DND-41 (cell line): Measurements from ENCODE around the gene TTPAL.

Experiments used
- ATAC-seq: fragments of 200-7000 bp; cut with Tn5 transposase; 3 replicates; pipeline ENCODE4 v1.9.1; 2021; ENCODE audit warnings: low read depth; ENCODE audit not compliant: insufficient read depth
- DNase-seq: peaks from one replicate; pipeline ENCODE4 v3.0.0-alpha.2; 2020
- H2AFZ ChIP-seq: 2 replicates; pipeline ENCODE4 v1.6.0; 2012; ENCODE audit warnings: low read depth, low read length
- H3K27ac ChIP-seq: 2 replicates; pipeline ENCODE4 v1.5.1; 2012; ENCODE audit warnings: low read length, inconsistent platforms
- H3K27me3 ChIP-seq: fragments of 200-600 bp; sonication (generic); 2 replicates; pipeline ENCODE4 v1.6.0; 2012; ENCODE audit warnings: low read length, mild to moderate bottlenecking, inconsistent platforms; ENCODE audit not compliant: insufficient read depth, poor library complexity
- H3K36me3 ChIP-seq: 2 replicates; pipeline ENCODE4 v1.5.1; 2012; ENCODE audit warnings: low read length, inconsistent platforms; ENCODE audit not compliant: insufficient read depth
- H3K4me1 ChIP-seq: 2 replicates; pipeline ENCODE4 v1.5.1; 2012; ENCODE audit warnings: mild to moderate bottlenecking, low read length; ENCODE audit not compliant: insufficient read depth
- H3K4me2 ChIP-seq: 2 replicates; pipeline ENCODE4 v1.6.0; 2012; ENCODE audit warnings: mild to moderate bottlenecking, moderate library complexity, low read length, inconsistent platforms; ENCODE audit not compliant: insufficient read depth
- H3K4me3 ChIP-seq, 2 experiments: fragments of 200-600 bp in 1 of 2; shearing (Covaris generic) in 1 of 2; 2 replicates each; pipeline ENCODE4 v1.5.1; 2012 to 2016; ENCODE audit warnings: inconsistent platforms in 2 of 2, low read length in 2 of 2, mild to moderate bottlenecking in 2 of 2, low read depth in 1 of 2, moderate library complexity in 1 of 2
- H3K79me2 ChIP-seq: 2 replicates; pipeline ENCODE4 v1.6.0; 2012; ENCODE audit warnings: low read length, inconsistent platforms; ENCODE audit not compliant: insufficient read depth
- H3K9ac ChIP-seq: 2 replicates; pipeline ENCODE4 v1.6.0; 2012; ENCODE audit warnings: low read depth, mild to moderate bottlenecking, inconsistent platforms, low read length, moderate library complexity
- H3K9me3 ChIP-seq: 2 replicates; pipeline ENCODE4 v1.5.1; 2012; ENCODE audit warnings: low read length, moderate library complexity, mild to moderate bottlenecking, inconsistent platforms; ENCODE audit not compliant: insufficient read depth, severe bottlenecking
- H4K20me1 ChIP-seq: 2 replicates; pipeline ENCODE4 v1.6.0; 2012; ENCODE audit warnings: low read length; ENCODE audit not compliant: insufficient read depth
- EZH2 ChIP-seq: IDR thresholded peaks from 3 replicates; pipeline ENCODE4 v1.6.1; 2012; ENCODE audit warnings: borderline replicate concordance, low read depth, mild to moderate bottlenecking, moderate library complexity, low read length, inconsistent platforms; ENCODE audit not compliant: severe bottlenecking
- TF ChIP-seq, protein P1 (sequence below): IDR thresholded peaks from 2 replicates; pipeline ENCODE4 v1.5.1; 2012; ENCODE audit warnings: borderline replicate concordance, low read length, moderate library complexity, mild to moderate bottlenecking; ENCODE audit not compliant: poor library complexity, severe bottlenecking; ENCODE audit errors: extremely low read depth

TTPAL gene

DNA sequence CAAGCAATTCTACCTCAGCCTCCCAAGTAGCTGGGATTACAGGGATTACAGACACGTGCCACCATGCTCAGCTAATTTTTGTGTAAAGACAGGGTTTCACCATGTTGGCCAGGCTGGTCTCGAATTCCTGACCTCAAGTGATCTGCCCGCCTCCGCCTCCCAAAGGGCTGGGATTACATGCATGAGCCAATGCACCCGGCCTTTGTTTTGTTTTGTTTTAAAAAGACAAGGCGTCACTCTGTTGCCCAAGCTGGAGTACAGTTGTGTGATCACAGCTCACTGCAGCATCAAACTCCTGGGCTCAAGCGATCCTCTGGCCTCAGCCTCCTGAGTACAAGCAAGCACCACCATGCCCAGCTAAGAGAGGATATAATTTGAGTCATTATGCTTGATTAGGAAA, 40.8 kb downstream of the TTPAL start:
- no peak overlapping the region for H3K9ac ChIP-seq
- H2AFZ ChIP-seq: no peak overlapping the region
- H3K9me3 ChIP-seq: no peaks in the 10 kb centered on the region
- H3K27ac ChIP-seq: no peak overlapping the region
- H3K4me1 ChIP-seq: peaks cover 27% of the 10 kb centered on the region
- H3K4me3 ChIP-seq: no peak overlapping the region
- TF ChIP-seq EZH2: no peak
- TF ChIP-seq, protein P1, sequence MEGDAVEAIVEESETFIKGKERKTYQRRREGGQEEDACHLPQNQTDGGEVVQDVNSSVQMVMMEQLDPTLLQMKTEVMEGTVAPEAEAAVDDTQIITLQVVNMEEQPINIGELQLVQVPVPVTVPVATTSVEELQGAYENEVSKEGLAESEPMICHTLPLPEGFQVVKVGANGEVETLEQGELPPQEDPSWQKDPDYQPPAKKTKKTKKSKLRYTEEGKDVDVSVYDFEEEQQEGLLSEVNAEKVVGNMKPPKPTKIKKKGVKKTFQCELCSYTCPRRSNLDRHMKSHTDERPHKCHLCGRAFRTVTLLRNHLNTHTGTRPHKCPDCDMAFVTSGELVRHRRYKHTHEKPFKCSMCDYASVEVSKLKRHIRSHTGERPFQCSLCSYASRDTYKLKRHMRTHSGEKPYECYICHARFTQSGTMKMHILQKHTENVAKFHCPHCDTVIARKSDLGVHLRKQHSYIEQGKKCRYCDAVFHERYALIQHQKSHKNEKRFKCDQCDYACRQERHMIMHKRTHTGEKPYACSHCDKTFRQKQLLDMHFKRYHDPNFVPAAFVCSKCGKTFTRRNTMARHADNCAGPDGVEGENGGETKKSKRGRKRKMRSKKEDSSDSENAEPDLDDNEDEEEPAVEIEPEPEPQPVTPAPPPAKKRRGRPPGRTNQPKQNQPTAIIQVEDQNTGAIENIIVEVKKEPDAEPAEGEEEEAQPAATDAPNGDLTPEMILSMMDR: no peak
- peaks cover 37% of the 10 kb centered on the region for H3K36me3 ChIP-seq
- ATAC-seq (no peak), DNase-seq (no peak)
- H4K20me1 ChIP-seq: peaks cover 82% of the 10 kb centered on the region
- H3K27me3 ChIP-seq: no peaks in the 10 kb centered on the region
- H3K4me2 ChIP-seq: no peak overlapping the region
- peaks cover 98% of the 10 kb centered on the region for H3K79me2 ChIP-seq

DNA sequence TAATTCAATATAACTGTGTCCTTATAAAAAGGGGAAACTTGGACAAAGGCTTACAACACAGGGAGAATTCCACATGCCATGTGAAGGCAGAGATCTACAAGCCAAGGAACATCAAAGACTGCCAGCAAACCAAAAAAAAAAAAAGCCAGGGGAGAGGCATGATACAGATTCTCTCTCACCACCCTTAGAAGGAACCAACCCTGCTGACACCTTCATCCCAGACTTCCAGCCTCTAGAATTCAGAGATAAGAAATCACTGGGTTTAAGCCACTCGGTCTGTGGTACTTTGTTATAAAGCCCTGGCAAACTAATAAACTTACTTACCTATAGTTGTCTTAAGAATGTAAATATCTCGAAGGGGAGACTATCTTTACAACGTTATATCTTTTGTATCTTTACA, 41.8 kb downstream of the TTPAL start:
- Histone ChIP-seq H3K79me2 (peaks cover 96% of the 10 kb centered on the region), H3K4me2 (no peak overlapping the region), H3K9me3 (no peaks in the 10 kb centered on the region), H3K36me3 (peaks cover 31% of the 10 kb centered on the region), H3K4me1 (peaks cover 31% of the 10 kb centered on the region), H3K27ac (no peak overlapping the region), H3K4me3 (no peak overlapping the region), H4K20me1 (peaks cover 80% of the 10 kb centered on the region), H2AFZ (no peak overlapping the region), H3K9ac (no peak overlapping the region), H3K27me3 (no peaks in the 10 kb centered on the region)
- DNase-seq (no peak), ATAC-seq (no peak)
- TF ChIP-seq, protein P1: no peak
- TF ChIP-seq EZH2: no peak

DNA sequence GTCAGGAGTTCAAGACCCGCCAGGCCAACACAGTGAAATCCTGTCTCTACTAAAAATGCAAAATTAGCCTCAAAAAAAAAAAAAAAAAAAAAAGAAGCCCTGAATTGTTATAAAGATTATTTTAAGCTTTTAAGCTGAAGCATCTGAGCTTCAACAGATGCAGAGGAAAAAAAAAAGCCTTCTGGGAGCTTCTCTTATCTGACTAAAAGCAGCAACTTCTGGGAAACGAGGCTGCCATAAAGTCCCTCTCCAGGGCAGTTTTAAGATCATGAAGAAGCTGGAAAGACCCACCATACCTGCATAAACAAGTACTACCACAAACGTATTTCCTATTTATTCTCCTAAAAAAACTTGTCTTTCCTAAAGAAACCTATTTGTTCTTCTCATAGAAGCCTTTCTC, 42.6 kb downstream of the TTPAL start:
- Histone ChIP-seq H3K9ac (no peak overlapping the region), H3K36me3 (peaks cover 24% of the 10 kb centered on the region), H3K27me3 (no peaks in the 10 kb centered on the region), H3K4me1 (peaks cover 39% of the 10 kb centered on the region), H2AFZ (no peak overlapping the region), H3K4me2 (no peak overlapping the region), H4K20me1 (peaks cover 73% of the 10 kb centered on the region), H3K27ac (no peak overlapping the region), H3K79me2 (peaks cover 88% of the 10 kb centered on the region), H3K4me3 (no peak overlapping the region), H3K9me3 (no peaks in the 10 kb centered on the region)
- TF ChIP-seq EZH2: no peak
- TF ChIP-seq, protein P1: no peak
- ATAC-seq (no peak), DNase-seq (no peak)

DNA sequence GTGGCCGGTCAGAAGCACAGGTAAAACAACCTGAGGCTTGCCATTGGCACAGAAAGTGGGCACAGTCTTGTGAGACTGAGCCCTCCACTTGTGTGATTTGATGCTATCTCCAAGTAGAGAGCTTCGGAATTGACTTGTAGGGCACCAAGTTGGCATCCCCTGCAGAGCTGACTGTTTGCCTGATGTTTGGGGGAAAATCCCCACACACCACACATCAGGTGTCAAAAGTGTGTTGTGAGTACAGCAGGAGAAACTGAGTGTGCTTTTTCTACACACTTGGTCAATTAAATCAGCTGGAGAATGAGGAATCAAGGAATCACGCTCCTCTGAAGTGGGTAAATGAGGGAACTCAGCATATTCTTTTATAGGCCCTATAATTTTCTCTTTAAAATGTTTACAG, 45.2 kb downstream of the TTPAL start:
- Histone ChIP-seq H2AFZ (no peak overlapping the region), H4K20me1 (peaks cover 51% of the 10 kb centered on the region), H3K9ac (peak overlapping the region; percentile 86), H3K79me2 (peaks cover 62% of the 10 kb centered on the region), H3K27me3 (no peaks in the 10 kb centered on the region), H3K36me3 (peaks cover 14% of the 10 kb centered on the region), H3K4me2 (peak overlapping the region; percentile 71), H3K4me1 (peaks cover 39% of the 10 kb centered on the region), H3K4me3 (peak overlapping the region; percentile 72 to 82), H3K9me3 (no peaks in the 10 kb centered on the region), H3K27ac (peak overlapping the region; percentile 92)
- ATAC-seq (no peak), DNase-seq (no peak)
- no peak for TF ChIP-seq EZH2
- TF ChIP-seq, protein P1: no peak
